HCT116 (cell line): ENCODE results near the gene DERL3. TPM values are rescaled to one million over a fixed set of nuclear protein-coding genes. Genes with fewer than 3 reads are reported as not detected.

Experiments used
- ATAC-seq: fragments of 200-7000 bp; cut with Tn5 transposase; 2 replicates; pipeline ENCODE4 v1.9.1; 2020; ENCODE audit warnings: mild to moderate bottlenecking, moderate library complexity
- BruUV-seq: library from RNA; stranded (reverse); fragments of 400-500 nt; replicated peaks from 2 replicates; lab custom pipeline; 2021; lab: Mats Ljungman, UMichigan
- CTCF ChIA-PET: fragments of 300-600 bp; sonication (Branson Sonifier 250); formaldehyde crosslinking; loops from one replicate; lab custom pipeline; 2021; ENCODE audit warnings: antibody characterized with exemption; lab: Charles Lee
- POLR2A ChIA-PET: fragments of 300-600, 350-600 bp; sonication (Branson Sonifier 250); formaldehyde crosslinking; loops from one replicate; lab custom pipeline; 2021; ENCODE audit warnings: antibody characterized with exemption; lab: Charles Lee
- RAD21 ChIA-PET, 2 experiments: fragments of 300-600 bp; sonication (Branson Sonifier 250); formaldehyde crosslinking; loops; one replicate each; lab custom pipeline; 2023; ENCODE audit warnings: low total read pairs in 2 of 2; ENCODE audit not compliant: uncharacterized antibody in 2 of 2, unreplicated experiment in 2 of 2, low non-redundant PET in 1 of 2; lab: Charles Lee
- DNase-seq: peaks from one replicate; pipeline ENCODE4 v3.0.0-alpha.2; 2010; ENCODE audit warnings: low read depth, low spot score
- H2AFZ ChIP-seq: fragments of 200-600 bp; shearing (Covaris generic), sonication (generic); 2 replicates; pipeline ENCODE4 v1.6.1; 2017; ENCODE audit warnings: low read depth, mixed run types, mixed read lengths, antibody characterized with exemption, low read length; ENCODE audit not compliant: poor library complexity, severe bottlenecking
- H3K27ac ChIP-seq: 2 replicates; pipeline ENCODE4 v1.5.1; 2012; ENCODE audit warnings: low read depth, low read length
- H3K27me3 ChIP-seq: fragments of 200-600 bp; sonication (generic); 2 replicates; pipeline ENCODE4 v1.6.1; 2016; ENCODE audit warnings: mixed run types, low read length, mixed read lengths; ENCODE audit not compliant: insufficient read depth
- H3K36me3 ChIP-seq, 2 experiments: fragments of 200-500 bp in 1 of 2; fragments of 200-600 bp in 1 of 2; sonication (Bioruptor generic) in 1 of 2; sonication (generic) in 1 of 2; 2 replicates each; pipeline versions ENCODE4 v1.5.1 to v1.6.1; 2014 to 2016; ENCODE audit warnings: low read length in 2 of 2, inconsistent platforms in 1 of 2, mixed read lengths in 1 of 2, mixed run types in 1 of 2; ENCODE audit not compliant: insufficient read depth in 2 of 2, control insufficient read depth in 1 of 2
- H3K4me1 ChIP-seq, 2 experiments: fragments of 200-600 bp in 1 of 2; sonication (generic) in 1 of 2; 2 replicates each; pipeline versions ENCODE4 v1.5.1 to v1.6.1; 2012 to 2017; ENCODE audit warnings: low read length in 2 of 2, inconsistent platforms in 1 of 2, mild to moderate bottlenecking in 1 of 2, mixed read lengths in 1 of 2, mixed run types in 1 of 2, moderate library complexity in 1 of 2; ENCODE audit not compliant: insufficient read depth in 2 of 2, control insufficient read depth in 1 of 2
- H3K4me2 ChIP-seq: fragments of 200-600 bp; sonication (generic); 2 replicates; pipeline ENCODE4 v1.6.1; 2017; ENCODE audit warnings: mixed run types, low read length, mixed read lengths
- H3K4me3 ChIP-seq, 2 experiments: fragments of 200-600 bp in 1 of 2; sonication (generic) in 1 of 2; replicated peaks in 1 of 2; 2 replicates each; pipeline ENCODE4 v1.5.1; 2011 to 2016; ENCODE audit warnings: low read length in 2 of 2, control low read depth in 1 of 2, low read depth in 1 of 2, mild to moderate bottlenecking in 1 of 2, mixed read lengths in 1 of 2, mixed run types in 1 of 2
- H3K79me2 ChIP-seq: fragments of 200-600 bp; sonication (generic); 2 replicates; pipeline ENCODE4 v1.6.1; 2017; ENCODE audit warnings: mild to moderate bottlenecking, mixed run types, low read length, moderate library complexity, mixed read lengths; ENCODE audit not compliant: insufficient read depth
- H3K9ac ChIP-seq: fragments of 200-600 bp; sonication (generic); 2 replicates; pipeline ENCODE4 v1.6.1; 2016; ENCODE audit warnings: low read length, mixed read lengths
- H3K9me2 ChIP-seq: fragments of 200-600 bp; sonication (generic), shearing (Covaris generic); 2 replicates; pipeline ENCODE4 v1.6.1; 2017; ENCODE audit warnings: mixed run types, mild to moderate bottlenecking, moderate library complexity; ENCODE audit not compliant: insufficient read depth
- H3K9me3 ChIP-seq, 2 experiments: fragments of 200-500 bp in 1 of 2; fragments of 200-600 bp in 1 of 2; sonication (Bioruptor generic) in 1 of 2; sonication (generic) in 1 of 2; 2 replicates each; pipeline ENCODE4 v1.6.1; 2014 to 2017; ENCODE audit warnings: low read length in 2 of 2, mixed read lengths in 2 of 2, inconsistent platforms in 1 of 2, low read depth in 1 of 2, mild to moderate bottlenecking in 1 of 2, mixed run types in 1 of 2, moderate library complexity in 1 of 2; ENCODE audit not compliant: control insufficient read depth in 1 of 2, insufficient read depth in 1 of 2
- H4K20me1 ChIP-seq: fragments of 200-600 bp; sonication (generic), shearing (Covaris generic); 2 replicates; pipeline ENCODE4 v1.6.1; 2017; ENCODE audit warnings: mixed run types, mild to moderate bottlenecking, moderate library complexity; ENCODE audit not compliant: insufficient read depth
- CBX3 ChIP-seq: IDR thresholded peaks from 2 replicates; pipeline ENCODE4 v1.6.1; 2012; ENCODE audit warnings: low read depth
- CEBPB ChIP-seq: IDR thresholded peaks from 2 replicates; pipeline ENCODE4 v1.6.1; 2012; ENCODE audit warnings: low read depth
- EGR1 ChIP-seq: IDR thresholded peaks from 2 replicates; pipeline ENCODE4 v1.6.1; 2012; ENCODE audit warnings: low read depth
- ELF1 ChIP-seq: IDR thresholded peaks from 2 replicates; pipeline ENCODE4 v1.6.1; 2012; ENCODE audit warnings: low read depth, borderline replicate concordance
- EZH2 ChIP-seq: fragments of 200-600 bp; sonication (generic); IDR thresholded peaks from 2 replicates; pipeline ENCODE4 v1.6.1; 2017; ENCODE audit warnings: antibody characterized with exemption, mixed run types
- FOSL1 ChIP-seq: IDR thresholded peaks from 2 replicates; pipeline ENCODE4 v1.6.1; 2012; ENCODE audit warnings: low read depth
- JUND ChIP-seq: IDR thresholded peaks from 2 replicates; pipeline ENCODE4 v1.6.1; 2012
- POLR2A ChIP-seq: IDR thresholded peaks from 2 replicates; pipeline ENCODE4 v1.7.0; 2011; ENCODE audit warnings: borderline replicate concordance; ENCODE audit not compliant: insufficient read depth, insufficient read length; ENCODE audit errors: extremely low read depth
- POLR2AphosphoS5 ChIP-seq: IDR thresholded peaks from 2 replicates; pipeline ENCODE4 v1.6.1; 2011; ENCODE audit warnings: mild to moderate bottlenecking, low read depth, low read length, moderate library complexity
- RAD21 ChIP-seq: IDR thresholded peaks from 2 replicates; pipeline ENCODE4 v1.6.1; 2012; ENCODE audit warnings: low read depth, mild to moderate bottlenecking
- SIN3A ChIP-seq: IDR thresholded peaks from 2 replicates; pipeline ENCODE4 v1.6.1; 2012; ENCODE audit warnings: low read depth
- SP1 ChIP-seq: IDR thresholded peaks from 2 replicates; pipeline ENCODE4 v1.6.1; 2012; ENCODE audit warnings: low read depth
- TCF7L2 ChIP-seq: IDR thresholded peaks from 2 replicates; pipeline ENCODE4 v1.7.0; 2011; ENCODE audit warnings: borderline replicate concordance, inconsistent platforms; ENCODE audit not compliant: insufficient read depth, insufficient read length; ENCODE audit errors: extremely low read depth
- YY1 ChIP-seq: IDR thresholded peaks from 2 replicates; pipeline ENCODE4 v1.6.1; 2011; ENCODE audit warnings: low read length, low read depth, moderate library complexity, mild to moderate bottlenecking; ENCODE audit not compliant: insufficient replicate concordance; ENCODE audit errors: extremely low read depth
- ZNF274 ChIP-seq: fragments of 200-500 bp; sonication (Bioruptor generic); IDR thresholded peaks from 2 replicates; pipeline ENCODE4 v1.6.1; 2014; ENCODE audit warnings: mild to moderate bottlenecking, low read depth, low read length, inconsistent platforms
- intact Hi-C: fragments of 100-400 bp; cut with micrococcal nuclease; formaldehyde crosslinking; loops from 2 replicates; pipeline ENCODE4 v1.10.0; 2022
- total RNA-seq: library from RNA; stranded (reverse); gene quantifications from one replicate; pipeline ENCODE4 v1.2.1, GENCODE V29; 2021; ENCODE audit not compliant: unreplicated experiment
- TF ChIP-seq, protein P1 (sequence below): IDR thresholded peaks from 2 replicates; pipeline ENCODE4 v1.6.1; 2012
- TF ChIP-seq, protein P2 (sequence below): IDR thresholded peaks from 2 replicates; pipeline ENCODE4 v1.6.1; 2011; ENCODE audit warnings: mild to moderate bottlenecking, low read length, moderate library complexity; ENCODE audit not compliant: insufficient replicate concordance; ENCODE audit errors: extremely low read depth
- TF ChIP-seq, protein P3 (sequence below), 3 experiments: fragments of 200-600 bp in 1 of 3; sonication (generic) in 1 of 3; IDR thresholded peaks in 2 of 3; conservative IDR thresholded peaks in 1 of 3; 2 replicates each; pipeline ENCODE4 v1.5.1; 2012 to 2017; ENCODE audit warnings: low read depth in 2 of 3, low read length in 2 of 3, antibody characterized with exemption in 1 of 3, borderline replicate concordance in 1 of 3, control low read depth in 1 of 3, mild to moderate bottlenecking in 1 of 3, mixed read lengths in 1 of 3, mixed run types in 1 of 3, moderate library complexity in 1 of 3; ENCODE audit not compliant: insufficient read depth in 1 of 3

The DERL3 gene
- total RNA-seq, 1 experiment from 2014 or later: not detected

DNA sequence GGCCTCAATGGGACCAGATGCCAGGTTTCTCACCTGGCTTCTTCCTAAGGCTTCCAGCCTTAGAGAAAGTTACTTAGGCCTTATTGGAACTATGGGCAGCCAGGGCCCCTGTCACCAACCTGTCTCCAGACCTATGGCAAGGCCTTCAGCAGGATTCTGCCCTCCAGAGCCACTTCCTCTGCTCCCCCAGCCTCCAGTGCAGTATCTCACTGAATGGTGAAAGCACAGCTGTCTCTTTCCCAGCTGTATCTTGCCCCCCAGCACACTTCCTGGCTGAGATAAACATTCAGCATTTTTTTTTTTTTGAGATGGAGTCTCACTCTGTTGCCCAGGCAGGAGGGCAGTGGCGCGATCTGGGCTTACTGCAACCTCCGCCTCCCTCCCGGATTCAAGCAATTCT, 20.4 kb upstream of the DERL3 start:
- TF ChIP-seq TCF7L2 (no peak), ZNF274 (no peak), EGR1 (no peak), RAD21 (no peak), YY1 (no peak), EZH2 (no peak), SIN3A (no peak), CBX3 (no peak), ELF1 (no peak), CEBPB (no peak), FOSL1 (no peak), JUND (no peak), POLR2A (no peak), SP1 (no peak), POLR2AphosphoS5 (no peak)
- TF ChIP-seq, protein P1, sequence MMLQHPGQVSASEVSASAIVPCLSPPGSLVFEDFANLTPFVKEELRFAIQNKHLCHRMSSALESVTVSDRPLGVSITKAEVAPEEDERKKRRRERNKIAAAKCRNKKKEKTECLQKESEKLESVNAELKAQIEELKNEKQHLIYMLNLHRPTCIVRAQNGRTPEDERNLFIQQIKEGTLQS: no peak
- TF ChIP-seq, protein P2, sequence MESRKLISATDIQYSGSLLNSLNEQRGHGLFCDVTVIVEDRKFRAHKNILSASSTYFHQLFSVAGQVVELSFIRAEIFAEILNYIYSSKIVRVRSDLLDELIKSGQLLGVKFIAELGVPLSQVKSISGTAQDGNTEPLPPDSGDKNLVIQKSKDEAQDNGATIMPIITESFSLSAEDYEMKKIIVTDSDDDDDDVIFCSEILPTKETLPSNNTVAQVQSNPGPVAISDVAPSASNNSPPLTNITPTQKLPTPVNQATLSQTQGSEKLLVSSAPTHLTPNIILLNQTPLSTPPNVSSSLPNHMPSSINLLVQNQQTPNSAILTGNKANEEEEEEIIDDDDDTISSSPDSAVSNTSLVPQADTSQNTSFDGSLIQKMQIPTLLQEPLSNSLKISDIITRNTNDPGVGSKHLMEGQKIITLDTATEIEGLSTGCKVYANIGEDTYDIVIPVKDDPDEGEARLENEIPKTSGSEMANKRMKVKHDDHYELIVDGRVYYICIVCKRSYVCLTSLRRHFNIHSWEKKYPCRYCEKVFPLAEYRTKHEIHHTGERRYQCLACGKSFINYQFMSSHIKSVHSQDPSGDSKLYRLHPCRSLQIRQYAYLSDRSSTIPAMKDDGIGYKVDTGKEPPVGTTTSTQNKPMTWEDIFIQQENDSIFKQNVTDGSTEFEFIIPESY: no peak
- TF ChIP-seq, protein P3, sequence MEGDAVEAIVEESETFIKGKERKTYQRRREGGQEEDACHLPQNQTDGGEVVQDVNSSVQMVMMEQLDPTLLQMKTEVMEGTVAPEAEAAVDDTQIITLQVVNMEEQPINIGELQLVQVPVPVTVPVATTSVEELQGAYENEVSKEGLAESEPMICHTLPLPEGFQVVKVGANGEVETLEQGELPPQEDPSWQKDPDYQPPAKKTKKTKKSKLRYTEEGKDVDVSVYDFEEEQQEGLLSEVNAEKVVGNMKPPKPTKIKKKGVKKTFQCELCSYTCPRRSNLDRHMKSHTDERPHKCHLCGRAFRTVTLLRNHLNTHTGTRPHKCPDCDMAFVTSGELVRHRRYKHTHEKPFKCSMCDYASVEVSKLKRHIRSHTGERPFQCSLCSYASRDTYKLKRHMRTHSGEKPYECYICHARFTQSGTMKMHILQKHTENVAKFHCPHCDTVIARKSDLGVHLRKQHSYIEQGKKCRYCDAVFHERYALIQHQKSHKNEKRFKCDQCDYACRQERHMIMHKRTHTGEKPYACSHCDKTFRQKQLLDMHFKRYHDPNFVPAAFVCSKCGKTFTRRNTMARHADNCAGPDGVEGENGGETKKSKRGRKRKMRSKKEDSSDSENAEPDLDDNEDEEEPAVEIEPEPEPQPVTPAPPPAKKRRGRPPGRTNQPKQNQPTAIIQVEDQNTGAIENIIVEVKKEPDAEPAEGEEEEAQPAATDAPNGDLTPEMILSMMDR (IDR thresholded peaks at IDR 0.05 in 2 of 3, conservative IDR thresholded peaks at IDR 0.05 in 1 of 3; ENCODE audit: borderline replicate concordance in 1 of 3, insufficient read depth in 1 of 3, low read depth in 2 of 3, low read length in 2 of 3): no peak
- TF ChIP-seq, all 23 proteins: peak for 0
- Histone ChIP-seq H2AFZ (no peak overlapping the region), H3K79me2 (no peaks in the 10 kb centered on the region), H3K27me3 (no peaks in the 10 kb centered on the region), H3K27ac (no peak overlapping the region), H3K9me3 (no peaks in the 10 kb centered on the region), H4K20me1 (no peaks in the 10 kb centered on the region), H3K4me3 (no peak overlapping the region), H3K4me2 (peak overlapping the region; percentile 87; the same call in 1 of the 2 replicates), H3K9ac (no peak overlapping the region), H3K9me2 (no peaks in the 10 kb centered on the region), H3K36me3 (no peaks in the 10 kb centered on the region), H3K4me1 (peaks cover 4 to 13% of the 10 kb centered on the region in 2 experiments; a peak in 2 of 4 replicates)
- ChIA-PET CTCF (interaction anchor here (0.8 to 3.4 kb wide), 5 partner anchors 8 to 71 kb away, joined by 3 to 44 read pairs (median 3); partner anchors contain the start of gene MIF), RAD21 (no interaction called here), POLR2A (interaction anchor here (0.9 kb wide), 1 partner anchor 35 kb away, joined by 3 read pairs; the partner anchor contains the start of gene MIF)
- BruUV-seq: no TSS peak
- ATAC-seq (no peak), DNase-seq (no peak)
- intact Hi-C loops: loop anchor here (5.0 kb wide), 1 partner anchor 33 kb away; the partner anchor contains the start of gene MIF
